HG02678 (cell line): Measurements from ENCODE around the gene TNFRSF11A.

Experiments
- ATAC-seq: cut with Tn5 transposase; IDR thresholded peaks from one replicate; pipeline ENCODE4 v1.9.1; 2021; ENCODE audit warnings: mild to moderate bottlenecking, moderate library complexity; ENCODE audit not compliant: unreplicated experiment

Gene TNFRSF11A

DNA sequence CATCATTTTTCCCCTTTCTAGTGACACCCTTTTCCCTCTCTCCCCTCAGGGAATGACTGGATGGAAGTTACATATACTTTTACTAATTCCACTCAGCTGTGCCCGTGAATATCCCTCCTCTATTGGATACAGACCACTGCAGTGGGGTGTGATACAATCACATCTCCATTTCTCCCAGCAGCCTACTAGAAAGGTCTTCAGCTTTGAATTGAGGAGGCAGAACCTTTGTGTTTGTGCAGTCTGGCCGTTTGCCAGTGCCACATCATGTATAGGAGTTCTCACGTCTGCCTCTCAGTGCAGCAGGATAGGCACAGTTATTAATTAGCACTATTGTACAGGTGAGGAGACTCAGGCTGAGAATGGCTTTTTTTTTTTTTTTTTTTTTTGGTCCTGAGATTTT, 16.4 kb downstream of the TNFRSF11A start:
- no peak for ATAC-seq

DNA sequence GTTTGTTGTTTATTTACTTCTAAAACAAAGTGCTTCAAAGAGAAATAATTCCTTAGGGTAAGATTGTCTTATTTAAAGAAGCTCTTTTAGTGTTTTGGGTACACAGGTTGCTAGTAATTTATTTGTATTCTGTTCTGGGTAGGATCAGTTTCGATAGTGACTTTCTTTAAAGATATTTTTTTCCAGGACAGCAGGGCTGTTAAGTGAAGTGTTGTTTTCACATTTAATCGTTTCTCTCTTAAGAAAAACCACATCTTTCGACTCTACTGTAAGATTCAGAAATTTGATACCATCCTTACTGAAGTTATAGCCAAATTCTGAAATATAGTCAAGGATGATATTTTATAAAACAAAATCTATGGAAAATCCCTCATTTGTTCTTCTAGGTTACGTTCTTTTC, 17.8 kb downstream of the TNFRSF11A start:
- ATAC-seq = no peak

DNA sequence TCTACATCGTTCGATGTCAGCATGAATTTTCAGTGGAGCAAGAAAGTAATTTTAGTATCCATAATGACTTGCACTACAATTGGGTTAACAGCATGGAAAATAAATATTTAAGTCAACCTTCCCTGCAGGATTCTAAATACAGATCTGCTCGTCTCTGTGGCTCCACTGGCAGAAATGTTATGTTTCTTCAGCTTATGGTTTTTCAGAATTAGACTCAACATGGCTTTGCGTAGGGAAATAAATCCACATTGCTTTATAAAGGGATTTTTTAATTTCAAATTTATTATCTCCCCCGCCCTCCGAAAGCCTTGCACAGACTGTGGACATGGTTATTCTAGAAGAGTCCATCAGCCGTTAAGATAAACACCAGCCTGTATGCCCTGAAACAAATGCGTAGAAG, 18.2 kb downstream of the TNFRSF11A start:
- no peak for ATAC-seq

DNA sequence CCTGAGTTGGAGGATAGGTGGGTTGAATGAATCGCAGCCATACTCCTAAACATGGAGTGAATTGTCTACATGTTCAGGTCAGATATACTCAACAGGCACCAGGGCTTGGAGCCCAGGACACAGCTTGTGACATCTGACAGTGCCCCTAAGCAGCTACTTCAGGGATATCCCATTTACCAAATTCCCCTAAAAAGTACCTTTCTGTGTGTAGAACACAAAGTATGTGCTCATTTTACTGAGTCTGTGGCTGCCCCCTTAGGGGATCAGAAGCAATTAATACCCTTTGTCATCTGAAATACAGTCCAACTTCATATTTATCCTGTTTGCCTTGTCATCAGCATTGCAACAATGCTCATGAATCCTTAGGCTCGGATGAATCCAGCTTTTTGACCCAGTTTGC, 20.8 kb downstream of the TNFRSF11A start:
- ATAC-seq = peak; percentile 60

DNA sequence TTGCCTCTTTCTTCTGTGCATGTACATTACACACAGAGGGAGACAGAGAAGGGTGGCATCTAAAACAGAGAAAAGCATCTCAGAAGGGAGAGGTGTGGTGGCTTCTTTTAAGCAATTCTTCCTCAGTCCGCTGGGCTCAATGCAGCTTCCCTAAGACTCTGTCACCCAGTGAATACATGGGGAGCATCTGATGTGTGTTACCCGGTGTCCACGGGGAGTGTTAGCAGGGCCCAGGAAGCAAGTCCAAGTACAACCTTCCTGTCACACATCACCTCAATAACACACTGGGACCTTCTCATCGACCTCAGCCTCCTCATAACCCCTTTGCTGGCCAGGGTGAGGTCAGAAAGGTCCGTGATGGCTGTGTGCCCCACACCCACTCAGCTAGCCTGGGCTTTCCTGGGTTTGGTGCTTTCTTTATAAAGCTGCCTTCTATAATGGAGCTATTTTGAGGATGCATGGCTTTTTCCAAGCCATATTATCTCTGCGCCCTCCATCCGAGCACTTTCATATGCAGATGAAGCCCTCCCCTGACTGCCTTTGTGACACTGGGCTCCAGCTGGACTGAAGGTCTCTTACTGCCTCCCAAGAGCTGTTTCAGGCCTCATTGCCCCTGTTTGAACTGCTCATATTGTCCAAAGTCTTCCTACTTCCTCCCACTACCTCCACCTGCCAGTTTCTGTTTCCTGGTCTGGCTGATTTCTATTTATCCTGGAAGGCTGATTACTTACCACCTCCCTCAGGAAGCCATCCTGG, 21.4 kb downstream of the TNFRSF11A start:
- ATAC-seq = peak; percentile 22

DNA sequence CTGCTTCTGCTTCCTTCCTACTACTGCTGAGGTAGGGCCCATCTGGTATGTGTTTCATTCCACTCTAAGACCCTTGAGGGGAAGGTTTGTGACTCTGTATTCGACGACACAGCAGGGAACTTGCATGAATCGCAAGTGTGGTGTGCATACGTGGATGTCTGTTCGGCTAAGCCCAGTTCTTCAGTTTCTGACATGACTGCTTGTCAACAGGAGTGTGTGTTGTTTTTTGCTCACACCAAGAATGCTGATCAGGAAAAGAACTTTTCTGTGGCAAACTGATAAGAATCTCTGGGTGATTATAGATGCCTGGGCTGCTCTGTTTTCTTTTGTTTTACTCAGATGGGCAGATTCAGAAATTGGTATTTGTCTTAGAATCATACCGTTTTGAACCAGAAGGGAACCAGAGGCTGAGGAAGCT, 22.0 kb downstream of the TNFRSF11A start:
- no peak for ATAC-seq

DNA sequence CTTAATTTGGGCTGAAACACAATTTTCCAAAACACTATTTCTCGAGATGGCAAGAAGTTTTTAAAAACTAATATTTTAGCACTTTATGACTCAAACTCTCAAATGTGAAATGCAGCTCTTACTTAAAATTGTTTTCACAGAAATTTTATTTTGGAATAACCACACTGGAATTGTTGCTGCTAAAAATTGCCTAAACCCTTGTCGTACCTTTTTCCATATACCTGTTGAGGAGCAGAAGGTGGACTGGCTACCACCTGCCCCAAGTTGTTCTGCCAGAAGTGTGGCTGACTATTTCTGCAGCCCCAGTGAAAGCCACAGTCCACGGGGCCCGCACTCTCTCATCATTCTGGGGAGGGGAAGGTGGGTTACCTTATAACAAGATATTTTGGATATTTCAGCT, 23.4 kb downstream of the TNFRSF11A start:
- ATAC-seq = no peak

DNA sequence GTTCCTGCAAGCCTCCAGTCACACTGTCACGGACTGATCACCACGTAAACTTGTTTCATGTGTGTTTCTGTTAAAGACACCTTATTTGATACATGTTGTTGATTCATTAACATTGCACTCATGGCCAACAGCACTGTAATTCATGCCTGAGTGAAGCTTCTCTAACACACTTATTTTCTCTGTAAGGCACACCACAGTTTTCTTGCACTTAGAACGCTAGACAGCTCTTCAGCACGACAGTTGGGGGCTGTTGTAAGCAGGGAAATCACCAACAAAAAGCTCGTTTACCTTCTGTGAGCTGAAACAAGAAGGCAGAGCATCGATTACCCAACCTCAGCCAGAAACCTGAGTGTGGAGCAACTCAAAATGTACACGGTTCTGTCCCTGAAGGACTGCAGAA, 28.1 kb downstream of the TNFRSF11A start:
- no peak for ATAC-seq

DNA sequence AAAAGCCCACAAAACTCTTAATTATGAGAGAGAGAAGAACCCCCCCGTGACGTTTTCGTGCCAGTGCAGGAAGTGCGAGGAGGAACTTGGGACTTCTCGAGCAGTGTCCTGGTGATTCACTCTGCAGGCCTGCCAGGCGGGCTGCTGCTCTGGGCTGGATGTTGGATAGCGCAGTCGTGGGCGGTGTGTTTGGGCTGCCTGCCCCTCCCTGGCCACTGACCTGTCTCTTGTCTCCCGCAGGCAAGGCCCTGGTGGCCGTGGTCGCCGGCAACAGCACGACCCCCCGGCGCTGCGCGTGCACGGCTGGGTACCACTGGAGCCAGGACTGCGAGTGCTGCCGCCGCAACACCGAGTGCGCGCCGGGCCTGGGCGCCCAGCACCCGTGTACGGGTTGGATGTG, 29.0 kb downstream of the TNFRSF11A start:
- ATAC-seq = no peak

DNA sequence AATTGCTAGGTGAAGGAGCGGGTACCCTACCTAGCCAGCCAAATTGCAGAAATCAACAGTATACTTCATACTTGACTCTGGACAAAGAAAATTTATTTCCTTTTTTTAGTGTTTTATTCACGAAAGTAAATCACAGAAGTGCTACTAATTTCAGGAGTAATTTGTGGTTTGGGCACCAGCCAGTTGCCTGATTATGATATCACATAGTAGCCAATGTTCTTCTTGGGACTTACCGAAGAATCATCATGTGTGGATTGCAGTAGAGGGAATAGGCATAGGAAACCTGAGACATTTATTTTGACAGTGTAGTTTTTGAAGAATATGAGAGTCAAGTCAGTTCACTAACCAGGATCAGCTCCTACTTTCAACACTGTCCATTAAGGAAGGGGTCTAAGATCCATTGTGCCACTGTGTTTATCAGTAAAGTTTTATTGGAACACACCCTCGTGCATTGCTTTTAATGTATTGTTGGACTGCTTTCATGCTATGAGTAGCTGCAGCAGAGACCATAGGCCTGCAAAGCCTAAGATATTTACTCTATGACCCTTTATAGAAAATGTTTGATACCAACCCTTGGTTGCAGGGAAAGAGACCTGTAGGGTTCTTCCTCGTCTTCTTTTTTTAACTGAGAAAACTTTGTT, 32.1 kb downstream of the TNFRSF11A start:
- ATAC-seq = no peak

DNA sequence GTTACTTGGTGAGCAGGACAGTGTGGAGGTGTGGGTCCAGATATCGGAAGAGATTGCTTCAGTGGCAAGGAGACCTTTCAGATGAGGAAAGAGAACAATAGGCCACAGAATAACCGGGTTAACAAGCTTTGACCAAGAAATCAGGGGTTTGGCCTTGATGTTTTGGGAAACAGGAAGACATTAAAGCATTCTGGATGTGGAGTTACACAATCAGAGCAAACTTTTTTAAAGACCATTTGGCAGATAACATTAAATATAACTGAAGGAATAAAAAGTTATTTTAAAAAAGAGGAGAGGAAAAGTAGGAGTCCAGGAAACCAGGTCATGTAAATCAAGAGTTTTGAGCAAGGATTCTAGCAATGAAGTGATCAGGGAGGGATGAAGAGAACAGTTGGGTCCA, 35.7 kb downstream of the TNFRSF11A start:
- ATAC-seq = no peak

DNA sequence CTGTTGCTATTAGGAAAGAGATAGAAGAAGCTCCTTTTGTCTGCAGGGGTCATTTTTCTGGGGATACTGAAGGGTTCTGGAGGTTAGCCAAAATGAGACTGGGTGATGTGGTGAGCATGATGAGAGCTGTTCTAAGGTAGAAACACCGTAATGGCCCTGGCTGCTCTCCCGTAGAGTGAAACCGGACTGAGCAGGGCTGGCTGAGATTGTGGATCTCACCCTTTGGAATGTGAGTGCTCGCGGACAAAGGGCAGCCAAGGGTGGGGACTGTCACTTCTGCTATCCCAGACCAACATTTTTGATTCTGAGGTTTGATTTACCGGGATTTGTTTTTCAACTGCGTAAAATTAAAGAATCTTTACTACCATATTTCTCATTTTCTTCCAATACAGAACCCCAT, 36.2 kb downstream of the TNFRSF11A start:
- ATAC-seq = no peak

DNA sequence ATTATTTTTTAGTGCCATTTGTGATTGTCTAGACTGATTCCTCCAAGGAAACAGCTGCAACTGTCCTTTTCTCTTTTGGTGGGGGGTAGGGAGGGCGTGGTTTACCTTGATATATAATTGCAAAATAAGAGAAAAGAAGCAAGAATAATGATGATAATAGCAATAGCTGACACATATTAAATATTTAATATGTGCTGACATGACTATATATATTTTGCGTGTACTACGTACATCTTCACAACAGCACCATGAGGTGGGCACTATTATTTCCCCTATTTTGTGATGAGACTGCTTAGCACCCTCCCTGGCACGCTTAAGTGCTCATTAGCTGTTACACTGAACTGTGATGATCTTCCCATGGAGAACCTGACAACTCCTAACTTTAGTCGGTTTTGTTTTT, 39.4 kb downstream of the TNFRSF11A start:
- no peak for ATAC-seq

DNA sequence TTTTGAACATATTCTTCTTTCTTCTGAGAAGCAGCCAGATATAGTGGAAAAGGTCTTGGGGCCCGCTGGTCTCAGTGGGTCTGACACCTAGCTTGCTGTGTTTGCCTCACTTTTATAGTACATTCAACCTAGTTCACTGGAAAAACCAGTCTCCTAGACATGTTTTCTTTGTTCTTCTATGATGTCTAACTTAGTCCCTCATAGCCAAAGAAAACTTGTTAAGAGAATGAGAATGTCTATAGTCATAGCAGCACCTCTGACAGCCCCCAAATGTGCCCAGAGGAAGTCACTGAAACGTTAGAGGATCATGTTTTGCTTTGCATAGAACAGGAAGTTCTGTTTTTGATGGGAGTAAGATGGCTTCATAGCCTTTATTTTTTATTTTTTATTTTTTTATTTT, 40.3 kb downstream of the TNFRSF11A start:
- ATAC-seq = no peak

DNA sequence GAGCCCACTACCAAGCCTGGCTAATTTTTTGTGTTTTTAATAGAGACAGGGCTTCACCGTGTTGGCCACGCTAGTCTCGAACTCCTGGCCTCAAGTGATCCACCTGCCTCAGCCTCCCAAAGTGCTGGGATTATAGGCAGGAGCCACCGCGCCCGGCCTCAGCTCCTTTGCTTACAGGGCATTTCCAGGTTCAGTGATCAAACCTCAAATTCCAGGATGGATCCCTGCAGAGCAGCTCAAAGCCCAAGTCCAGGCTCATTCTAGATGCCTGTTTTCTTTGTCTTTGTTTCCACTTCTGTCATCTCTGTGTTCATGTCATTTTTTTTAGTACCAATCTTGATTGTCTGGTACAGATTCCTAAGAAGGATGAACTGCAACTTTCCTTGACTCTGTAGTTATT, 41.9 kb downstream of the TNFRSF11A start:
- no peak for ATAC-seq

DNA sequence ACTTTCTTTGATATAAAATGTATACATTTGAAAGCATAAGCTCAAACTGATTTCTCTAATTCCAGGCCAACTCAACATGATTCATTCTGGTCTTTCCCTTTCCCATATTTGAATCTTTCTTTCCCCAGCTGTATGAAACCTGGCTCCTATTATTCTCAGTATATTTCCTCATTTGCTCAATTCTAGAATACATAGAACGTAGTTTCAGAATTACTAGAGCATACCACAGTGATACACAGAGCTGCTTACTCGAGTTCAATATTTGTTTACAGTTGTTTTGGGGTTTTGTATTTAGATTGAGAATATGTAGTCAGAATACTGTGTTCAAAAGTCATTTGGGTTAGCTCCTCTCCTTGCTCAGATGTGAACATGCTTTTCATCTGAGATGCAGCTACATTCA, 43.0 kb downstream of the TNFRSF11A start:
- ATAC-seq = peak; percentile 53

DNA sequence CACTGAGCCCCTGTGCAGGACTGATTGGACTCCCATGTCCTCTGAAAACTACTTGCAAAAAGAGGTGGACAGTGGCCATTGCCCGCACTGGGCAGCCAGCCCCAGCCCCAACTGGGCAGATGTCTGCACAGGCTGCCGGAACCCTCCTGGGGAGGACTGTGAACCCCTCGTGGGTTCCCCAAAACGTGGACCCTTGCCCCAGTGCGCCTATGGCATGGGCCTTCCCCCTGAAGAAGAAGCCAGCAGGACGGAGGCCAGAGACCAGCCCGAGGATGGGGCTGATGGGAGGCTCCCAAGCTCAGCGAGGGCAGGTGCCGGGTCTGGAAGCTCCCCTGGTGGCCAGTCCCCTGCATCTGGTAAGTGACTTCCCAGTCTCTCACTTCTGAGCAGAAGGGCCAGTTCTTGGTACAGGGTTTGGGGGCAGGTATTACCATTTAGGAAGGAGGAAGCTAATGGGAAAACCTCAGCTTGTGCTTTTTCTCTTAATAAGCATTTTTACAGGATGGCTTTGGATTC, 44.1 kb downstream of the TNFRSF11A start:
- no peak for ATAC-seq

DNA sequence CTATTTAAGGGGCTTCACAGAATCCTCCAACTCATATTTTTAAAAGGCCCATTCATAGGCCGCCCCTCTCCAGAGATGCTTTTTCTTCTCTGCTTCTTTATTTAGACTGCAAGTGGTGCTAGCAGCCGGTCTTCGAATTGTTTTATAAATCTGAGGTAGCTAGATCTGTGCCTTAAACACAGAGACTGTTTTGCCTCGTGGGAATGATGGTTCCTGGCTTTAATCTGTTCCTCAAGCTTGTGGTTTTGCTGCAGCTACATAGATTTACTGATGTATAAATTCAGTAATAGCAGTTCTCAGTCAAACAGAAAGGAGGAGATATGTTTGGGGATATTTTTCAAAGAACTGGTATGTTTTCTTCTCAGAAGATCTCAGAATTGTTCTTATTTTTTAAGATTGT, 45.3 kb downstream of the TNFRSF11A start:
- ATAC-seq = no peak

DNA sequence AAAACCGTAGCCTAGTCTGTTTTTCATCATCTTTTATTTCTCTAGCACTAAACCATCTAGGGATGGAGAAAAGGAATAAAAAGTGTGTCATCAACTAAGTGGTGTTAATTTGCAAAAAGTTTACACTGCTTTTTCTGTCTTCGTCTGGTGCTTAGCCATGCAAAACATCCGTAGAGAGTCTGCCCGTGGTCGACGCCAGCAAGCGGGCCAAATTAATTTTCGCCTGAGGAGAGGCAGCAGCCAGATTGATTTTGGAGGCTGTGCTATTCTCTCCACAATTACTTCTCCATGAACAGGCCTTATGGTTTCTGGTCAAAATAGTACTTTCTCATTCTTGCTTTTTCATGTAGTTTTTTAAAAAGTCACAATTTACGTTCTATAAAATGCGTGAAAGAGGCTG, 46.3 kb downstream of the TNFRSF11A start:
- ATAC-seq = no peak

DNA sequence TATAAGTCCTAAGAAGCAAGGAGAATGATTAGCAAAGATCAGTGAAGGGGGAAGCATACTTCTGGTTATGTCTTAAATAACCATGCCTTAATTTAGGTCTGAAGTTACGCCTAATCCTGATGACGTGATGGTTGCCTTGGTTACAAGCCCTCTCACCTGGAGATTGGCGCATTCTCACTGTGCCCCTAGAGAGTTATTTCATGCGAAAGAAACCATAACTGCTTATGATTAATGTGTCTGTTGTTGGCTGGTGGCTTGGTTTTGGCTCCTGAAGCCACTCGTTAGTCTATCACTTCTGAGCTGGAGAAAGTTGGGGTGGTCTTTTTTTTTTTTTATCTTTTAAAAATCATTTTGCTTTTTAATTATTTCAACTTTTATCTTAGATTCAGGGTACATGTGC, 47.0 kb downstream of the TNFRSF11A start:
- peak; percentile 70 for ATAC-seq

DNA sequence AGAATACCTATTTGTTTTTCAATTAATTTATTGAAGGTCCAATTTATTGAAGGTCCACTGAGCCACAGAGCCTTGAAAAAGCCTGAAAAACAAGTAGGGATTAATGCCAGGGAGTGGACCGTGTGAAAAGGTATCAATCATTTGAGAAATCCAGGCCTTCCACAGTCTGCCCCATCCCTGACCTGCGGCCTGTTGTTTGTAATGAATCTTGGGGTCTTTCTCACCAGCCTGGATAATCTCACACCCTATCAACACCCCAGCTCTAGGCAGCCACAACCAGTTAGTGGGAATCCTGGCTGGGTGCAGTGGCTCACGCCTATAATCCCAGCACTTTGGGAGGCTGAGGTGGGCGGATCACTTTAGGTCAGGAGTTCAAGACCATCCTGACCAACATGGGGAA, 47.8 kb downstream of the TNFRSF11A start:
- no peak for ATAC-seq

DNA sequence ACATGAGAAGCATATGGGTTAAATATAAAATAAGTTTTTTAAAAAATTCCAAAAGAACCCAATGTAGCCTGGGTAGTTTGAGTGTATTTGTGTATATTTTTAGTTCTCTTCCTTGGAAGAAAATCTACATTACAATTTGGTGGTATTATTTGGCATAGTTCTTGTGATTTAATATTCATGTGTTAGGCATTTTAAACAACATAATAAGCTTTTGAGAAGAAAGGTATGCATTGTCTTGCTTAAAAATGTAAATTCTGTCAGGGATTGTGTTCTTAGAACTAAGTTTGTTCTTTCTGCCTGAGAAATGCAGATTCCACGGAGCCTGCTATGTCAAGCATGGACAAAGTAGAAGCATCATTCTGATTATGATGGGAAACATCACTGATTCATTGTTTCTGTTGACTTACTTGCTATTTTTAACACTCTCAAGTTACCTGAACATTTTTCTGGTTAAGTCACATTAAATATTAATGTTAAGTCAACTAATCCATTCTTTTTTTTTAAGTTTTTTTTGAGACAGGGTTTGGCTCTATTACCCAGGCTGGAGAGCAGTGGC, 49.4 kb downstream of the TNFRSF11A start:
- ATAC-seq = no peak
